SIG-M5 treated with dmso at 0.1 percent for 504 hours (cell line): Measurements from ENCODE around the gene PTPRT.
A peak's percentile ranks its signal among the peaks of the same experiment; 100 is the strongest.

Source experiments
- DNase-seq: peaks from one replicate; lab custom pipeline; 2025; ENCODE audit not compliant: unreplicated experiment; lab: John Stamatoyannopoulos, UW

Gene PTPRT

GRCh38 chr20:42740226-42740870 is 449.4 kb downstream of the PTPRT start:
- no peak for DNase-seq

GRCh38 chr20:42739683-42740082 is 450.0 kb downstream of the PTPRT start:
- no peak for DNase-seq

GRCh38 chr20:42735539-42735938 is 454.2 kb downstream of the PTPRT start:
- no peak for DNase-seq

GRCh38 chr20:42734660-42735368 is 454.9 kb downstream of the PTPRT start:
- no peak for DNase-seq

- DNase-seq, result no peak
These were observed 467.8 kb downstream of the PTPRT start for GRCh38 chr20:42721923-42722322.

GRCh38 chr20:42714298-42715141 is 475.2 kb downstream of the PTPRT start:
- no peak for DNase-seq

- no peak for DNase-seq
These were observed 481.4 kb downstream of the PTPRT start for GRCh38 chr20:42708266-42708665.

GRCh38 chr20:42706759-42707158 is 482.9 kb downstream of the PTPRT start:
- DNase-seq, result no peak

GRCh38 chr20:42705550-42705949 is 484.2 kb downstream of the PTPRT start:
- DNase-seq, result no peak

GRCh38 chr20:42703744-42704143 is 486.0 kb downstream of the PTPRT start:
- DNase-seq, result no peak

GRCh38 chr20:42701948-42702347 is 487.8 kb downstream of the PTPRT start:
- no peak for DNase-seq

- DNase-seq, result no peak
These were observed 489.3 kb downstream of the PTPRT start for GRCh38 chr20:42700372-42700771.

- no peak for DNase-seq
These were observed 491.7 kb downstream of the PTPRT start for GRCh38 chr20:42697962-42698361.

- DNase-seq, result no peak
These were observed 498.8 kb downstream of the PTPRT start for GRCh38 chr20:42690842-42691437.

- DNase-seq, result no peak
These were observed 501.1 kb downstream of the PTPRT start for GRCh38 chr20:42688576-42688975.

GRCh38 chr20:42686057-42686456 is 503.6 kb downstream of the PTPRT start:
- no peak for DNase-seq

GRCh38 chr20:42678895-42679294 is 510.8 kb downstream of the PTPRT start:
- peak; percentile 37 for DNase-seq

GRCh38 chr20:42656130-42656529 is 533.6 kb downstream of the PTPRT start:
- DNase-seq, result no peak

GRCh38 chr20:42652266-42652665 is 537.4 kb downstream of the PTPRT start:
- no peak for DNase-seq

- DNase-seq, result no peak
These were observed 539.4 kb downstream of the PTPRT start for GRCh38 chr20:42650191-42650746.

GRCh38 chr20:42649748-42650147 is 540.0 kb downstream of the PTPRT start:
- DNase-seq, result no peak
